Natural killer cell (primary cell): ENCODE data around the gene ZMAT5. TPM values are rescaled to one million over a fixed set of nuclear protein-coding genes. Genes with fewer than 3 reads are reported as not detected.

Experiments used
- ATAC-seq, 3 donors: fragments of 150-1000 bp in 2 of 3; fragments of 200-7000 bp in 1 of 3; cut with Tn5 transposase; 1 replicate in 1 of 3; 2 replicates in 2 of 3; pipeline ENCODE4 v1.10.0; 2021; ENCODE audit warnings: mild to moderate bottlenecking in 2 of 3, moderate library complexity in 2 of 3
- DNase-seq, 2 donors: peaks; one replicate each; pipeline versions ENCODE4 v3.0.0 to v3.0.0-alpha.2; 2013 to 2021; ENCODE audit warnings: mixed read lengths in 1 of 2
- H3K27ac ChIP-seq: one replicate; pipeline ENCODE4 v1.5.1; 2013; ENCODE audit warnings: mild to moderate bottlenecking, low read length
- H3K27me3 ChIP-seq: one replicate; pipeline ENCODE4 v1.6.1; 2013; ENCODE audit warnings: low read length; ENCODE audit not compliant: control insufficient read depth, insufficient read depth
- H3K36me3 ChIP-seq: one replicate; pipeline ENCODE4 v1.6.1; 2013; ENCODE audit warnings: low read length; ENCODE audit not compliant: control insufficient read depth, insufficient read depth
- H3K4me1 ChIP-seq: one replicate; pipeline ENCODE4 v1.6.1; 2013; ENCODE audit warnings: low read length; ENCODE audit not compliant: control insufficient read depth, insufficient read depth
- H3K4me3 ChIP-seq: one replicate; pipeline ENCODE4 v1.5.1; 2013; ENCODE audit warnings: low read length
- H3K9me3 ChIP-seq: one replicate; pipeline ENCODE4 v1.6.1; 2013; ENCODE audit warnings: low read length; ENCODE audit not compliant: control insufficient read depth, insufficient read depth
- H3K27ac Mint-ChIP-seq, 2 donors: one replicate each; pipeline ENCODE4 v1.8.0; 2022; ENCODE audit warnings: mild to moderate bottlenecking in 2 of 2, mixed read lengths in 2 of 2, moderate library complexity in 1 of 2
- H3K27me3 Mint-ChIP-seq, 2 donors: one replicate each; pipeline ENCODE4 v1.8.0; 2022; ENCODE audit warnings: low read depth in 2 of 2, mixed read lengths in 2 of 2
- H3K36me3 Mint-ChIP-seq: one replicate; pipeline ENCODE4 v1.8.0; 2022; ENCODE audit warnings: mixed read lengths
- H3K4me1 Mint-ChIP-seq, 2 donors: one replicate each; pipeline ENCODE4 v1.8.0; 2022; ENCODE audit warnings: mixed read lengths in 2 of 2
- H3K4me3 Mint-ChIP-seq: one replicate; pipeline ENCODE4 v1.8.0; 2022; ENCODE audit warnings: mild to moderate bottlenecking, moderate library complexity, mixed read lengths
- H3K9me3 Mint-ChIP-seq, 2 donors: one replicate each; pipeline ENCODE4 v1.8.0; 2022; ENCODE audit warnings: mixed read lengths in 2 of 2
- WGBS: methylation state at CpG from one replicate; pipeline ENCODE4 v1.1.7; 2013; ENCODE audit warnings: missing lambda C conversion rate; ENCODE audit not compliant: insufficient coverage; 5-methylcytosine and 5-hydroxymethylcytosine counted together
- intact Hi-C: fragments of 100-400 bp; cut with micrococcal nuclease; formaldehyde crosslinking; loops from one replicate; pipeline ENCODE4 v1.14.2; 2022
- total RNA-seq, 4 donors: library from RNA; stranded (reverse); fragments of 120-200 nt in 1 of 4; gene quantifications; one replicate each; pipeline versions ENCODE4 v1.2.3 to v1.2.4, GENCODE V29; 2013 to 2022
- TF ChIP-seq, protein P1 (sequence below): fragments of 200-600 bp; IDR thresholded peaks from one replicate; pipeline ENCODE4 v1.8.0; 2022; ENCODE audit warnings: antibody characterized with exemption

Gene ZMAT5
- total RNA-seq, 3 donors from 2014 or later (not counting 1 experiment from before 2014, with no cell fraction given): 15.9 to 20.0 (median 16.0) TPM

DNA sequence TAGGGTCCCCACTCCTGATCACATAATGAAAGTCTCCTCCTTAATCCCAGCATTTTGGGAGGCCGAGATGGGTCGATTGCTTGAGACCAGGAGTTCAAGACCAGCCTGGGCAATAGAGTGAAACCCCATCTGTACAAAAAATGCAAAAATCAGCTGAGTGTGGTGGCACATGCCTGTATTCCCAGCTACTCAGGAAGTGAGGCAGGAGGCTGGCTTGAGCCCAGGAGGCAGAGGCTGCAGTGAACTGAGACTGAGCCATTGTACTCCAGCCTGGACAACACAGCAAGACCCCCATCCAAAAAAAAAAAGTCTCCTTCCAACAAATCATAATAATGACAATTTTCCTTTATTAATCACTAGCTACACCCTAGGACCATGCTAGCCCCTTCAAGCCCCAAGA lies 15.1 kb downstream of the ZMAT5 start:
- 100% methylated on average over 2 of the region's 2 CpGs for WGBS

GRCh38 chr22:29750559-29751538 lies 16.0 kb downstream of the ZMAT5 start:
- no peaks in the 10 kb centered on the region for H3K9me3 ChIP-seq
- peaks cover 18% of the 10 kb centered on the region for H3K4me1 ChIP-seq
- WGBS: 71% methylated on average over 10 of the region's 11 CpGs
- Mint-ChIP-seq H3K36me3 (peaks cover under 1% of the 10 kb centered on the region), H3K27ac (peak overlapping the region; percentile 69 to 77), H3K4me3 (no peak overlapping the region), H3K27me3 (no peaks in the 10 kb centered on the region), H3K9me3 (no peaks in the 10 kb centered on the region), H3K4me1 (peaks cover 26 to 43% of the 10 kb centered on the region in 2 donors)
- DNase-seq: peak in 1 of 2 donors; percentile 58
- no peak overlapping the region for H3K4me3 ChIP-seq
- peak overlapping the region; percentile 24 for H3K27ac ChIP-seq
- intact Hi-C loops: no loop called here
- peaks cover 21% of the 10 kb centered on the region for H3K36me3 ChIP-seq
- H3K27me3 ChIP-seq: no peaks in the 10 kb centered on the region
- TF ChIP-seq, protein P1, sequence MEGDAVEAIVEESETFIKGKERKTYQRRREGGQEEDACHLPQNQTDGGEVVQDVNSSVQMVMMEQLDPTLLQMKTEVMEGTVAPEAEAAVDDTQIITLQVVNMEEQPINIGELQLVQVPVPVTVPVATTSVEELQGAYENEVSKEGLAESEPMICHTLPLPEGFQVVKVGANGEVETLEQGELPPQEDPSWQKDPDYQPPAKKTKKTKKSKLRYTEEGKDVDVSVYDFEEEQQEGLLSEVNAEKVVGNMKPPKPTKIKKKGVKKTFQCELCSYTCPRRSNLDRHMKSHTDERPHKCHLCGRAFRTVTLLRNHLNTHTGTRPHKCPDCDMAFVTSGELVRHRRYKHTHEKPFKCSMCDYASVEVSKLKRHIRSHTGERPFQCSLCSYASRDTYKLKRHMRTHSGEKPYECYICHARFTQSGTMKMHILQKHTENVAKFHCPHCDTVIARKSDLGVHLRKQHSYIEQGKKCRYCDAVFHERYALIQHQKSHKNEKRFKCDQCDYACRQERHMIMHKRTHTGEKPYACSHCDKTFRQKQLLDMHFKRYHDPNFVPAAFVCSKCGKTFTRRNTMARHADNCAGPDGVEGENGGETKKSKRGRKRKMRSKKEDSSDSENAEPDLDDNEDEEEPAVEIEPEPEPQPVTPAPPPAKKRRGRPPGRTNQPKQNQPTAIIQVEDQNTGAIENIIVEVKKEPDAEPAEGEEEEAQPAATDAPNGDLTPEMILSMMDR: no peak
- peak; percentile 31 to 74 (median 60) for ATAC-seq

More for the DNA sequence above, 15.1 kb downstream of the ZMAT5 start:
- H3K27ac Mint-ChIP-seq: peak overlapping the region; percentile 69 to 77
- Histone ChIP-seq H3K27ac (no peak overlapping the region), H3K36me3 (peaks cover 18% of the 10 kb centered on the region), H3K4me3 (no peak overlapping the region), H3K27me3 (no peaks in the 10 kb centered on the region), H3K9me3 (no peaks in the 10 kb centered on the region), H3K4me1 (peaks cover 18% of the 10 kb centered on the region)
- ATAC-seq (no peak), DNase-seq (no peak)
- no peaks in the 10 kb centered on the region for H3K36me3 Mint-ChIP-seq
- TF ChIP-seq, protein P1: no peak
- no peaks in the 10 kb centered on the region for H3K9me3 Mint-ChIP-seq
- H3K27me3 Mint-ChIP-seq: no peaks in the 10 kb centered on the region
- H3K4me1 Mint-ChIP-seq: peaks cover 28 to 44% of the 10 kb centered on the region in 2 donors
- no peak overlapping the region for H3K4me3 Mint-ChIP-seq
- intact Hi-C loops: no loop called here

DNA sequence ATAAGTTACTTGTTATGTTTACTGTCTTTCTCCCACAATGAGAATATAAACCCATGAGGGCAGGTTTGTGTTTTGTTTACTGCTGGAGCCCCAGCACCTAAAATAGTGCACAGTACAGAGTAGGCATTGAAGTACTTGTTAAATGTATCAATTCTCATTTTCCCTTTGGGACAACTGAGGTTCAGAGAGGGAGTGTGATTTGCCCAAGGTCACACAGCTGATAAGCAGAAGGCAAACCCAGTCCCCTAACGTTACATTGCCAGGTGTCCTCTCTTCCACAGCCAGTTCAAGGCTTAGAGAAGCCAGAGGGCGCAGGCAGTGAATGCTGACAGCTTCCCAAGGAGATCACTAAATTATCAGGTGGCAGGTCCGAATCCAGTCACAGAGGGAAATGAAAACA lies 16.8 kb downstream of the ZMAT5 start:
- Histone ChIP-seq H3K27me3 (no peaks in the 10 kb centered on the region), H3K27ac (no peak overlapping the region), H3K9me3 (no peaks in the 10 kb centered on the region), H3K36me3 (peaks cover 25% of the 10 kb centered on the region), H3K4me3 (no peak overlapping the region), H3K4me1 (peaks cover 18% of the 10 kb centered on the region)
- TF ChIP-seq, protein P1: no peak
- H3K9me3 Mint-ChIP-seq: no peaks in the 10 kb centered on the region
- H3K4me3 Mint-ChIP-seq: no peak overlapping the region
- DNase-seq (no peak), ATAC-seq (no peak)
- WGBS: 94% methylated on average over 3 of the region's 3 CpGs
- peak overlapping the region; percentile 69 to 77 for H3K27ac Mint-ChIP-seq
- peaks cover 23 to 35% of the 10 kb centered on the region in 2 donors for H3K4me1 Mint-ChIP-seq
- H3K27me3 Mint-ChIP-seq: no peaks in the 10 kb centered on the region
- intact Hi-C loops: no loop called here
- peaks cover 6% of the 10 kb centered on the region for H3K36me3 Mint-ChIP-seq
